HEK293 (cell line): Measurements from ENCODE around the gene CALML4.

Source experiments
- ATF2 ChIP-seq: fragments of 450-650 bp; formaldehyde crosslinking; IDR thresholded peaks from 2 replicates; pipeline ENCODE4 v1.5.1; 2016; ENCODE audit warnings: missing biosample characterization, missing genetic modification characterization, low read depth
- GLIS2 ChIP-seq: fragments of 450-650 bp; formaldehyde crosslinking; IDR thresholded peaks from 2 replicates; pipeline ENCODE4 v1.5.1; 2016; ENCODE audit warnings: missing biosample characterization, missing genetic modification characterization
- TSHZ1 ChIP-seq: fragments of 450-650 bp; formaldehyde crosslinking; IDR thresholded peaks from 2 replicates; pipeline ENCODE4 v1.5.1; 2016; ENCODE audit warnings: missing biosample characterization, missing genetic modification characterization, borderline replicate concordance
- ZNF274 ChIP-seq, 2 experiments: fragments of 200-500 bp in 1 of 2; fragments of 450-650 bp in 1 of 2; sonication (Bioruptor generic) in 1 of 2; formaldehyde crosslinking in 1 of 2; IDR thresholded peaks; 2 replicates each; pipeline versions ENCODE4 v1.5.1 to v1.6.1; 2014 to 2016; ENCODE audit warnings: borderline replicate concordance in 1 of 2, inconsistent platforms in 1 of 2, low read length in 1 of 2, missing biosample characterization in 1 of 2, missing genetic modification characterization in 1 of 2

- TF ChIP-seq ZNF274 (IDR thresholded peaks at IDR 0.05; ENCODE audit: low read length) (no peak), ZNF274 (tag by site-specific recombination; IDR thresholded peaks at IDR 0.05; ENCODE audit: borderline replicate concordance) (no peak), GLIS2 (tag by site-specific recombination) (no peak), TSHZ1 (tag by site-specific recombination) (no peak), ATF2 (tag by site-specific recombination) (no peak)
Measured at GRCh38 chr15:68252925-68253534, 47.9 kb upstream of the CALML4 start.
